K562 (cell line): Measurements from ENCODE around the gene TMEM200A. TPM values are rescaled to one million over a fixed set of nuclear protein-coding genes. Genes with fewer than 3 reads are reported as not detected.

ENCODE experiments used
- C11orf30 ChIP-seq: fragments of 450-650 bp; IDR thresholded peaks from 2 replicates; pipeline ENCODE4 v1.6.1; 2016; ENCODE audit warnings: low read depth, mild to moderate bottlenecking
- IRF2 ChIP-seq: sonication (generic); formaldehyde crosslinking; IDR thresholded peaks from 2 replicates; pipeline ENCODE4 v1.8.1; 2022; ENCODE audit warnings: mild to moderate bottlenecking, missing genetic modification reagents
- MED1 ChIP-seq: sonication (generic); formaldehyde crosslinking; IDR thresholded peaks from 2 replicates; pipeline ENCODE4 v1.8.1; 2023; ENCODE audit warnings: missing genetic modification reagents, borderline replicate concordance
- MNT ChIP-seq, 2 experiments: fragments of 450-650 bp; conservative IDR thresholded peaks; 2 replicates each; pipeline ENCODE4 v1.6.1; 2017; ENCODE audit warnings: mild to moderate bottlenecking in 2 of 2, moderate library complexity in 2 of 2
- NFRKB ChIP-seq: fragments of 450-650 bp; IDR thresholded peaks from 2 replicates; pipeline ENCODE4 v1.6.1; 2016; ENCODE audit warnings: low read depth
- PTRF ChIP-seq: fragments of 450-650 bp; IDR thresholded peaks from 2 replicates; pipeline ENCODE4 v1.6.1; 2016; ENCODE audit warnings: mild to moderate bottlenecking, missing genetic modification characterization, missing compliant biosample characterization
- SREBF1 ChIP-seq: fragments of 150-350 bp; IDR thresholded peaks from 2 replicates; pipeline ENCODE4 v1.6.1; 2014; ENCODE audit warnings: antibody characterized with exemption, low read depth, low read length, borderline replicate concordance
- SRF ChIP-seq, 2 experiments: fragments of 250-450, 450-650 bp in 1 of 2; sonication (Bioruptor Pico) in 1 of 2; sonication (generic) in 1 of 2; formaldehyde crosslinking; IDR thresholded peaks; 2 replicates each; pipeline versions ENCODE4 v1.5.0 to v1.5.1; 2020 to 2022; ENCODE audit warnings: mild to moderate bottlenecking in 1 of 2, missing genetic modification reagents in 1 of 2
- TCFL5 ChIP-seq: fragments of 250-450 bp; sonication (Bioruptor Pico); conservative IDR thresholded peaks from 2 replicates; pipeline ENCODE4 v1.6.1; 2021; ENCODE audit warnings: mild to moderate bottlenecking, moderate library complexity, matching md5 sums
- TFAP4 ChIP-seq: sonication (generic); formaldehyde crosslinking; IDR thresholded peaks from 2 replicates; pipeline ENCODE4 v1.8.0; 2022; ENCODE audit warnings: missing genetic modification reagents, mild to moderate bottlenecking, moderate library complexity, borderline replicate concordance
- ZBTB7A ChIP-seq: IDR thresholded peaks from 2 replicates; pipeline ENCODE4 v1.6.1; 2011; ENCODE audit warnings: low read depth, mild to moderate bottlenecking, low read length, moderate library complexity, borderline replicate concordance; ENCODE audit not compliant: control insufficient read depth
- ZNF511 ChIP-seq: sonication (generic); formaldehyde crosslinking; IDR thresholded peaks from 2 replicates; pipeline ENCODE4 v1.8.0; 2022; ENCODE audit warnings: mild to moderate bottlenecking, missing genetic modification reagents
- polyA plus RNA-seq, 8 experiments: library from polyadenylated mRNA; depleted of rRNA in 4 of 8; stranded (reverse) in 5 of 8; unstranded in 3 of 8; fragments of >200 nt; fragmentation: Nextera tagmentation in 2 of 8; fragmentation: Illumina TruSeq in 1 of 8; extraction: Ambion mirVana in 2 of 8; extraction: Trizol in 1 of 8; gene quantifications; 2 replicates each; pipeline versions ENCODE4 v1.2.1 to v1.2.3, GENCODE V29; 2011 to 2014; ENCODE audit warnings: inconsistent platforms in 1 of 8, missing spikeins in 1 of 8
- total RNA-seq, 7 experiments: library from RNA; depleted of rRNA in 6 of 7; stranded (reverse); fragments of >200 nt in 6 of 7; fragmentation: Illumina TruSeq in 2 of 7; extraction: Trizol in 2 of 7; gene quantifications; 2 replicates each; pipeline versions ENCODE4 v1.2.1 to v1.2.3, GENCODE V29; 2011 to 2021; ENCODE audit warnings: low replicate concordance in 1 of 7

The TMEM200A gene
- total and polyA plus RNA-seq, 9 of the 15 experiments (the other 6 are each of a cell fraction or from before 2014, with no cell fraction given) = 0.04 TPM; not detected in 8

- TF ChIP-seq NFRKB (no peak), TFAP4 (CRISPR knock-in tag) (no peak), ZNF511 (no peak), MNT (conservative IDR thresholded peaks at IDR 0.05) (no peak), ZBTB7A (no peak), SRF (CRISPR knock-in tag; IDR thresholded peaks at IDR 0.05) (no peak), IRF2 (CRISPR knock-in tag) (no peak), MED1 (no peak), PTRF (tag) (no peak), TCFL5 (CRISPR knock-in tag) (no peak), C11orf30 (no peak), SREBF1 (no peak)
These were observed 15.9 kb downstream of the TMEM200A start (continued) for GRCh38 chr6:130381459-130382380.
